ENCODE measurements around the gene OR52L1.
"Not testable (repeated sequence)": the region's sequence is repeated elsewhere in the genome, so short reads cannot be mapped to it uniquely, and the experiment has no call there.

The OR52L1 gene

GRCh38 chr11:5986885-5987284 is at the start of gene OR52L1:
OR52L1 (minus strand) TSS chr11:5986985; CDS start chr11:5986930, 55 bp downstream.
- no peak for DNase-seq

GRCh38 chr11:6030708-6031405 is 44.1 kb upstream of the OR52L1 start, which contains the start of gene OR56A1:
OR56A1 (minus strand) TSS chr11:6030758; CDS start chr11:6027692, 3,066 bp downstream.
- DNase-seq: no peak

DNA sequence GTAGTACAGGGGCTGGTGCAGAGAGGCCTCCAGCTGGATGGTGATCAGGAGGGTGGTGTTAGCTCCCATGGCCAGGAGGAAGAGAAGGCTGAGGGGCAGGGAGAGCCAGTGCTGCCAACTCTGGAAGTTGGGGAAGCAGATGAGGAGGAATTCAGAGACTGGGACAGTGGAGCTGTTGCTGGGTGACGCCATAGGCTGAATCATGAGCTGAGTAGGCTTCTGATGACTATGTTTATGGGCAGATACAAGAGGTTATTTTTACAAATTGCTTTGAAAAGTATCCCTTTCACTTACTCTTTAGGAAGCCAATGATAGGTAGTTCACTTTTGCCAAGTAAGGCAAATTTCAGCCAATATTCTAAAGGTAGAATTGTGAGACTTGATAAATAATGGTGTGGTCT is 40.7 kb upstream of the OR52L1 start:
- DNase-seq: no peak

DNA sequence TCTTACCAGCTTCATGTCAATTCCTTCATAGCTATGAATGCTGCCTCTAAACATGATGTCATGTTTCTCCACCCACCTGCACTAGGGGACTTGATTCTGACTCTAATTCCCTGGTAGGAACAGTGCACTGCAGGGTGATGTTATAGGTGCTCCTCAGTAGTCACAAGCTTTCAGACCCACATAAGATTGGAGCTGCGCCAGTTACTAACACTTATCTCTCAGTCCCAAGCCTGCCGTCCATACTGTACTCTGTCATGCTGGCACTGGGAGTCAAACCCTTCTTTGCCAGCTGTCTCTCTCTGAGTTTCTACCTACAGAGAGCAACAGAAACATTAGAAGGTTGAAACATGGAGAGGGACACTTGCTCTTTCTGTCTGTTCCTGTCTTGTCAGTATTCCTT is 38.3 kb upstream of the OR52L1 start:
- no peak for DNase-seq

DNA sequence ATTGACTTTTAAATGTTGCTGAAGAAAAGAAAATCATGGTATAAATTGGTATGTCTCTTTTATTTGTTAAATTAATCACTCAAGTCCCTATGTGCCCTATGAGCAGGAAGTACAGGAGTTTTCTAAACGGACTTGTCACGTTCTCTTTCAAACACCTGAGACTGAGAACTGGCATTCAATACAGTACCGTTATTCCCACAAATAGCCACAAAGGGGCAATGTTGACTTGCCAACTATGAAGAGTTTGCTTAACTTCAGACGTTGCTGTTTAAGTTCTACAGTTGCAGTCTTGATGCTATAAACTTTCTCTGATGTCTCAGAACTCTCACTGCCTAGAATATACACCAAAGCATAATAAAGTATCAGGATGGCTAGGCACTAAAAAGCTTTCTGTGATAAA is 36.2 kb upstream of the OR52L1 start:
- DNase-seq: peak in 1 of 2 donors; percentile 43

- DNase-seq: no peak
Measured at GRCh38 chr11:6013042-6013441, 26.3 kb upstream of the OR52L1 start.

- DNase-seq: no peak
Measured at GRCh38 chr11:6012035-6012668, 25.4 kb upstream of the OR52L1 start.

DNA sequence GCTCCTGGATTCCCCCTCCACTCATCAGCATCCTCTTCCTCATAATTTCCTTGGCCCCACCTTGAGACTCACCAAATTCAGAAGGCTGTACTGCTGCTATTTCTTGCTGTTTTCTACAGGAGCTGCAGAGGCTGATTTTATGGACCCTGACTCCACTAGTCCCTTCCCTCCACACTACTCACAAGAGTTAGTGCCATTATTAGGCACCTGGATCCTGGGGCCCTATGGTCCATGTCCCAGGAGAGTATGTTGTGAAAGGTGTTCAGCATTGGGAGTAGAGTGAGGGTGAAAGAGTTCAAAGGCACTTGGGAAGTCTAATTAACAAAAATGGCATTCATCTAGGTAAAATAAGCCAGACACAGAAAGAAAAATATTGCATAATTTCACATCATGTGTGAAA is 20.1 kb upstream of the OR52L1 start, which contains the start of gene OR56A4:
Gene OR56A4 (minus strand): TSS at position 101 of the 400 bp plus-strand sequence. CDS start 3,954 bp downstream, outside the sequence.
- no peak for DNase-seq

GRCh38 chr11:6006395-6006794 is 19.6 kb upstream of the OR52L1 start:
- no peak for DNase-seq

GRCh38 chr11:6002202-6002699 is 15.5 kb upstream of the OR52L1 start:
- DNase-seq: no peak

DNA sequence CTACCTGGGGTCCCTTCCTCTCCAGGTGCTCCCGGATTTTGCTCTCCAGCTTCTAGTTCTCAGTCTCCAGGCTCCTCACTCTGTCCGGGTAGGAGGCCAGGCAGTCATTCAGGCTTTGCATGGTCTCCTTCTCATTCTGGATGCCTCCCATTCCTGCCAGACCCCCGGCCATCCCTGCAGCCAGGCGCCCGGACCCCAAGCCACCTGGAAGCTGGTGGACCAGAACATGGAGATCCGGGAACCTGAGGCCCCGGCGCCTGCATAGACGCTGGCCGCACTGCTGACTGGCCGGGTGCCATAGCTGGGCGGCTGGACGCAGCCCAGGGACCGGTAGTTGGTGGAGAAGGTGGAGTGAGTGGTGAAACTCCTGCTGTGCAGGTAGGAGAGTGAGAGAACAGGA is 8.0 kb upstream of the OR52L1 start:
- no peak for DNase-seq

GRCh38 chr11:5992604-5993251 is 5.9 kb upstream of the OR52L1 start:
- DNase-seq: no peak

- DNase-seq: no peak
Measured at GRCh38 chr11:5992150-5992549, 5.4 kb upstream of the OR52L1 start.

- no peak for DNase-seq
Measured at GRCh38 chr11:5989203-5989602, 2.4 kb upstream of the OR52L1 start.

DNA sequence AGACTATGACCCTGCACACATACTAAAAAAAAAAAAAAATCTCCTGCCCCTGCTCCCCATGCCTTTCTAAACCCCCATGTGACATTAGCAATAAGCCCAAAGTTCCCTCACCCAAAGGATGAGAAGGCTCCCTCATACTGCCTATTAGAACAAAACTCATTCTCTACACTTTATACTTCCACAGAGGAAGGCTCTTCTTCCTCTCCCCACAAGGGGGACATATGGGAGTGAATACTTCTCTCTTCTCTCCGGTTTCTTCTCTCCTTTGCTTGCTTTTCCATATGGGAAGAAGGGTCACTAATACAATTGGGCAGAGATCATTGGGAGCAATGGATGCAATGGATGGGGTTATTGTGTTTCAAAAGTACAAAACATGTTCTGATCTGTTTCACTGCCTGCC is 3.3 kb downstream of the OR52L1 start:
- DNase-seq: no peak

- peak in 1 of 2 donors; percentile 0 for DNase-seq
Measured at GRCh38 chr11:5973530-5973929, 13.3 kb downstream of the OR52L1 start.

- no peak for DNase-seq
Measured at GRCh38 chr11:5968394-5968793, 18.4 kb downstream of the OR52L1 start, which contains the start of gene OR56A5. OR56A5 (minus strand) TSS chr11:5968494; CDS start chr11:5968494, 0 bp downstream.

DNA sequence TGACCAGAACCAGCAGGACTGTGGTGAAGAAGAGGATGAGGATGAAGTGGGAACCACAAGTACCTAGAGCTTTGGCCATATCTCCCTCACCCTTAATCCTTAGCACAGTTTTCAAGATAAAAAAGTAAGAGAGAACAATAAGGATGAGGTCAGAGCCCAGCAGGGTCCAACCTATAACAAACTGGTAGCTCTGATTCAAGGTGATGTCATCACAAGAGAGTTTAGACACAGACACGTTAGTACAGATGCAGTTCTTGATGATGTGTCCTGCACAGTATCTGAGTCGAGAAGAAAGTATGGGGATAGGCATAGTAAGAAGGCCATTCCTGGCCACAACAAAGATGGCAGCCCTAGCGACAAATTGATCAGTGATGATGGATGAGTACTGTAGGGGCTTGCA is 19.1 kb downstream of the OR52L1 start:
- no peak for DNase-seq

GRCh38 chr11:5966958-5967357 is 19.8 kb downstream of the OR52L1 start:
- no peak for DNase-seq

- DNase-seq: not testable (repeated sequence)
Measured at GRCh38 chr11:5960704-5961320, 26.0 kb downstream of the OR52L1 start.

- DNase-seq: no peak
Measured at GRCh38 chr11:5955586-5955985, 31.2 kb downstream of the OR52L1 start.

- DNase-seq: no peak
Measured at GRCh38 chr11:5941951-5942350, 44.8 kb downstream of the OR52L1 start, which contains the start of gene OR56A3. OR56A3 (plus strand) TSS chr11:5942251; CDS start chr11:5947347, 5,096 bp downstream.

DNA sequence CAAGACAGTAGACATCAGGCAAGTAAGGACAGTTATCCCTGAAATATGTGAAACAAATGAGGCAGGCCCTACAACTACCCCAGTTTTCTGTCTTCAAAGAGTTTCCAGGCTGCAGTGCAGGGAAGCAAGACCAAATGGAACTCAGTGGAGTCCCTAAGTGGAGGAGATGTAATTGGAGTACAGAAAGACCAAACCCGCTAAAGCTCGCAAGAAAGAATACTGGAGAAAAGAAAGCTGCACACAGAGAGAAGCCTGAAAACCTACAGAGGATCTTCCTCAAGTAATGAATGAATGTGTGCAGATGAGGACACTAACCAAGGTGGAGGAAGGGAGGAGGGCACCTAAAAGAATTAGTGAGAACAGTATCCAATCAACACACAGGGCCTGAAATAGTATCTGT is 46.0 kb downstream of the OR52L1 start:
- DNase-seq: no peak
